ENCODE results near the gene NAALADL2. TPM values are rescaled to one million over a fixed set of nuclear protein-coding genes. Genes with fewer than 3 reads are reported as not detected.
"Not testable (repeated sequence)": the region's sequence is repeated elsewhere in the genome, so short reads cannot be mapped to it uniquely, and the experiment has no call there.

Gene NAALADL2
- total RNA-seq, 1 donor from 2014 or later = 4.2 TPM

GRCh38 chr3:175066617-175067415, 207.7 kb downstream of the NAALADL2 start:
- ATAC-seq (peak; percentile 38), DNase-seq (ENCODE audit: low spot score) (no peak)

GRCh38 chr3:175068587-175068986, 209.5 kb downstream of the NAALADL2 start:
- no peak for DNase-seq (ENCODE audit: low spot score)

GRCh38 chr3:175070946-175071345, 211.8 kb downstream of the NAALADL2 start:
- no peak for ATAC-seq
- no peak for DNase-seq (ENCODE audit: low spot score)

More at GRCh38 chr3:175068587-175068986, 209.5 kb downstream of the NAALADL2 start:
- ATAC-seq = no peak

GRCh38 chr3:175073219-175073905, 214.2 kb downstream of the NAALADL2 start:
- DNase-seq (ENCODE audit: low spot score) (no peak), ATAC-seq (peak; percentile 49)

- ATAC-seq (no peak), DNase-seq (ENCODE audit: low spot score) (no peak)
Measured at GRCh38 chr3:175075269-175075668, 216.1 kb downstream of the NAALADL2 start.

- no peak for ATAC-seq
- no peak for DNase-seq (ENCODE audit: low spot score)
Measured at GRCh38 chr3:175077216-175077615, 218.1 kb downstream of the NAALADL2 start.

- no peak for DNase-seq (ENCODE audit: low spot score)
- no peak for ATAC-seq
Measured at GRCh38 chr3:175082631-175083030, 223.5 kb downstream of the NAALADL2 start.

- not testable (repeated sequence) for ATAC-seq; DNase-seq (ENCODE audit: low spot score)
Measured at GRCh38 chr3:175087128-175087527, 228.0 kb downstream of the NAALADL2 start.

GRCh38 chr3:175088766-175089380, 229.7 kb downstream of the NAALADL2 start:
- no peak for DNase-seq (ENCODE audit: low spot score)

GRCh38 chr3:175091426-175092114, 232.4 kb downstream of the NAALADL2 start:
- peak; percentile 72 for ATAC-seq
- no peak for DNase-seq (ENCODE audit: low spot score)

More at GRCh38 chr3:175088766-175089380, 229.7 kb downstream of the NAALADL2 start:
- ATAC-seq = peak; percentile 65

GRCh38 chr3:175093748-175094147, 234.6 kb downstream of the NAALADL2 start:
- ATAC-seq (no peak), DNase-seq (ENCODE audit: low spot score) (no peak)

GRCh38 chr3:175094344-175094743, 235.2 kb downstream of the NAALADL2 start:
- ATAC-seq (no peak), DNase-seq (ENCODE audit: low spot score) (no peak)

- DNase-seq (ENCODE audit: low spot score) = no peak
- ATAC-seq = no peak
Measured at GRCh38 chr3:175098644-175099043, 239.5 kb downstream of the NAALADL2 start.

- no peak for ATAC-seq
Measured at GRCh38 chr3:175102161-175102560, 243.0 kb downstream of the NAALADL2 start.

GRCh38 chr3:175103298-175103697, 244.2 kb downstream of the NAALADL2 start:
- no peak for DNase-seq (ENCODE audit: low spot score)
- no peak for ATAC-seq

More at GRCh38 chr3:175102161-175102560, 243.0 kb downstream of the NAALADL2 start:
- DNase-seq (ENCODE audit: low spot score) = no peak

- ATAC-seq = peak; percentile 29
Measured at GRCh38 chr3:175105066-175105465, 245.9 kb downstream of the NAALADL2 start.

GRCh38 chr3:175107231-175107630, 248.1 kb downstream of the NAALADL2 start:
- DNase-seq (ENCODE audit: low spot score) = no peak
- ATAC-seq = no peak

More at GRCh38 chr3:175105066-175105465, 245.9 kb downstream of the NAALADL2 start:
- DNase-seq (ENCODE audit: low spot score) = no peak

GRCh38 chr3:175107995-175108394, 248.9 kb downstream of the NAALADL2 start:
- peak; percentile 52 for ATAC-seq
- no peak for DNase-seq (ENCODE audit: low spot score)

- peak; percentile 72 for ATAC-seq
Measured at GRCh38 chr3:175108613-175109151, 249.5 kb downstream of the NAALADL2 start.

GRCh38 chr3:175111036-175111435, 251.9 kb downstream of the NAALADL2 start:
- ATAC-seq (peak; percentile 55), DNase-seq (ENCODE audit: low spot score) (no peak)

More at GRCh38 chr3:175108613-175109151, 249.5 kb downstream of the NAALADL2 start:
- DNase-seq (ENCODE audit: low spot score) = no peak

Measured in left lobe of liver (tissue), 2 donors.